ENCODE data around the gene RYR2. TPM values are rescaled to one million over a fixed set of nuclear protein-coding genes. Genes with fewer than 3 reads are reported as not detected.

Gene RYR2
- total RNA-seq, 1 donor from 2014 or later = 47.0 TPM

- Mint-ChIP-seq H3K4me3 (ENCODE audit: unreplicated experiment) (no peak overlapping the region), H3K27me3 (ENCODE audit: unreplicated experiment) (no peaks in the 10 kb centered on the region), H3K27ac (ENCODE audit: unreplicated experiment) (no peak overlapping the region), H3K9me3 (ENCODE audit: unreplicated experiment) (peaks cover 4% of the 10 kb centered on the region), H3K4me1 (ENCODE audit: low read depth, unreplicated experiment) (peaks cover 8% of the 10 kb centered on the region), H3K36me3 (ENCODE audit: unreplicated experiment) (no peaks in the 10 kb centered on the region)
- TF ChIP-seq CTCF (IDR thresholded peaks at IDR 0.05; ENCODE audit: partially characterized antibody, unreplicated experiment) = no peak
- DNase-seq = no peak
Measured at GRCh38 chr1:237062976-237063375, 21.0 kb downstream of the RYR2 start.

GRCh38 chr1:237065903-237066302 is 23.9 kb downstream of the RYR2 start:
- H3K27ac Mint-ChIP-seq (ENCODE audit: unreplicated experiment) = no peak overlapping the region
- peaks cover 4% of the 10 kb centered on the region for H3K9me3 Mint-ChIP-seq (ENCODE audit: unreplicated experiment)
- no peaks in the 10 kb centered on the region for H3K36me3 Mint-ChIP-seq (ENCODE audit: unreplicated experiment)
- H3K27me3 Mint-ChIP-seq (ENCODE audit: unreplicated experiment) = no peaks in the 10 kb centered on the region
- no peak overlapping the region for H3K4me3 Mint-ChIP-seq (ENCODE audit: unreplicated experiment)
- no peak for DNase-seq
- H3K4me1 Mint-ChIP-seq (ENCODE audit: low read depth, unreplicated experiment) = peaks cover 8% of the 10 kb centered on the region
- TF ChIP-seq CTCF (IDR thresholded peaks at IDR 0.05; ENCODE audit: partially characterized antibody, unreplicated experiment) = no peak

GRCh38 chr1:237070519-237070918 is 28.5 kb downstream of the RYR2 start:
- no peak overlapping the region for H3K27ac Mint-ChIP-seq (ENCODE audit: unreplicated experiment)
- no peaks in the 10 kb centered on the region for H3K27me3 Mint-ChIP-seq (ENCODE audit: unreplicated experiment)
- H3K36me3 Mint-ChIP-seq (ENCODE audit: unreplicated experiment) = no peaks in the 10 kb centered on the region
- H3K9me3 Mint-ChIP-seq (ENCODE audit: unreplicated experiment) = peaks cover 10% of the 10 kb centered on the region
- peaks cover 2% of the 10 kb centered on the region for H3K4me1 Mint-ChIP-seq (ENCODE audit: low read depth, unreplicated experiment)
- DNase-seq = no peak
- no peak overlapping the region for H3K4me3 Mint-ChIP-seq (ENCODE audit: unreplicated experiment)
- TF ChIP-seq CTCF (IDR thresholded peaks at IDR 0.05; ENCODE audit: partially characterized antibody, unreplicated experiment) = no peak

GRCh38 chr1:237071641-237072420 is 29.8 kb downstream of the RYR2 start:
- no peak for DNase-seq
- H3K9me3 Mint-ChIP-seq (ENCODE audit: unreplicated experiment) = peaks cover 7% of the 10 kb centered on the region

More at GRCh38 chr1:237071641-237072420, 29.8 kb downstream of the RYR2 start:
- Mint-ChIP-seq H3K36me3 (ENCODE audit: unreplicated experiment) (no peaks in the 10 kb centered on the region), H3K4me1 (ENCODE audit: low read depth, unreplicated experiment) (peaks cover 2% of the 10 kb centered on the region), H3K27ac (ENCODE audit: unreplicated experiment) (no peak overlapping the region), H3K4me3 (ENCODE audit: unreplicated experiment) (no peak overlapping the region), H3K27me3 (ENCODE audit: unreplicated experiment) (no peaks in the 10 kb centered on the region)
- no peak for TF ChIP-seq CTCF (IDR thresholded peaks at IDR 0.05; ENCODE audit: partially characterized antibody, unreplicated experiment)
